Measurements from ENCODE around the gene DOCK8.
A peak's percentile ranks its signal among the peaks of the same experiment; 100 is the strongest.
"Not testable (repeated sequence)": the region's sequence is repeated elsewhere in the genome, so short reads cannot be mapped to it uniquely, and the experiment has no call there.

The DOCK8 gene

GRCh38 chr9:409655-410054 lies 195.0 kb downstream of the DOCK8 start:
- not testable (repeated sequence) for DNase-seq (ENCODE audit: low read depth in 2 of 2)

GRCh38 chr9:414595-414994 lies 199.9 kb downstream of the DOCK8 start:
- no peak for DNase-seq (ENCODE audit: low read depth in 2 of 2)

GRCh38 chr9:419571-420171 lies 205.0 kb downstream of the DOCK8 start:
- no peak for DNase-seq (ENCODE audit: low read depth in 2 of 2)

- DNase-seq (ENCODE audit: low read depth in 2 of 2): no peak
Observed at GRCh38 chr9:421896-422295, 207.2 kb downstream of the DOCK8 start.

GRCh38 chr9:426264-426663 lies 211.6 kb downstream of the DOCK8 start:
- no peak for DNase-seq (ENCODE audit: low read depth in 2 of 2)

GRCh38 chr9:426976-427375 lies 212.3 kb downstream of the DOCK8 start:
- DNase-seq (ENCODE audit: low read depth in 2 of 2): no peak

GRCh38 chr9:431701-432100 lies 217.0 kb downstream of the DOCK8 start:
- no peak for DNase-seq (ENCODE audit: low read depth in 2 of 2)

- DNase-seq (ENCODE audit: low read depth in 2 of 2): no peak
Observed at GRCh38 chr9:436482-436881, 221.8 kb downstream of the DOCK8 start.

- no peak for DNase-seq (ENCODE audit: low read depth in 2 of 2)
Observed at GRCh38 chr9:437066-437465, 222.4 kb downstream of the DOCK8 start.

- no peak for DNase-seq (ENCODE audit: low read depth in 2 of 2)
Observed at GRCh38 chr9:437574-438001, 222.9 kb downstream of the DOCK8 start.

- no peak for DNase-seq (ENCODE audit: low read depth in 2 of 2)
Observed at GRCh38 chr9:438066-438465, 223.4 kb downstream of the DOCK8 start.

GRCh38 chr9:438961-439768 lies 224.5 kb downstream of the DOCK8 start:
- DNase-seq (ENCODE audit: low read depth in 2 of 2): no peak

- no peak for DNase-seq (ENCODE audit: low read depth in 2 of 2)
Observed at GRCh38 chr9:441126-441525, 226.5 kb downstream of the DOCK8 start.

GRCh38 chr9:444528-444927 lies 229.9 kb downstream of the DOCK8 start:
- DNase-seq (ENCODE audit: low read depth in 2 of 2): no peak

- no peak for DNase-seq (ENCODE audit: low read depth in 2 of 2)
Observed at GRCh38 chr9:445033-445432, 230.4 kb downstream of the DOCK8 start.

- DNase-seq (ENCODE audit: low read depth in 2 of 2): no peak
Observed at GRCh38 chr9:446074-446699, 231.5 kb downstream of the DOCK8 start.

GRCh38 chr9:447230-448025 lies 232.8 kb downstream of the DOCK8 start:
- peak; percentile 35 to 38 for DNase-seq (ENCODE audit: low read depth in 2 of 2)

- no peak for DNase-seq (ENCODE audit: low read depth in 2 of 2)
Observed at GRCh38 chr9:450057-450456, 235.4 kb downstream of the DOCK8 start.

GRCh38 chr9:450561-450960 lies 235.9 kb downstream of the DOCK8 start:
- no peak for DNase-seq (ENCODE audit: low read depth in 2 of 2)

- no peak for DNase-seq (ENCODE audit: low read depth in 2 of 2)
Observed at GRCh38 chr9:453832-454231, 239.2 kb downstream of the DOCK8 start.

- no peak for DNase-seq (ENCODE audit: low read depth in 2 of 2)
Observed at GRCh38 chr9:456365-456764, 241.7 kb downstream of the DOCK8 start.

- DNase-seq (ENCODE audit: low read depth in 2 of 2): no peak
Observed at GRCh38 chr9:458590-458989, 243.9 kb downstream of the DOCK8 start.

Data from stimulated activated CD8-positive, alpha-beta memory T cell treated with anti-CD3 and anti-CD28 coated beads, Interleukin-2, amount 100 ng/mL, for 1 hour (primary cell).